ENCODE measurements around the gene RHEBL1.

Gene RHEBL1

GRCh38 chr12:49069507-49070346 lies at the start of gene RHEBL1:
RHEBL1 (minus strand) TSS chr12:49069979; CDS start chr12:49069785, 194 bp downstream.
- peak; percentile 74 for DNase-seq

- no peak for DNase-seq
These were observed 41.4 kb upstream of the RHEBL1 start for GRCh38 chr12:49111206-49111605.

GRCh38 chr12:49110464-49111155 lies 40.8 kb upstream of the RHEBL1 start, which contains the start of gene LMBR1L:
LMBR1L (minus strand) TSS chr12:49110847; CDS start chr12:49110555, 292 bp downstream.
- DNase-seq = peak; percentile 94

GRCh38 chr12:49109641-49110463 lies 40.1 kb upstream of the RHEBL1 start:
- no peak for DNase-seq

GRCh38 chr12:49108958-49109404 lies 39.2 kb upstream of the RHEBL1 start:
- DNase-seq = no peak

- no peak for DNase-seq
These were observed 35.8 kb upstream of the RHEBL1 start for GRCh38 chr12:49105504-49106084.

GRCh38 chr12:49104822-49105221 lies 35.0 kb upstream of the RHEBL1 start:
- no peak for DNase-seq

- DNase-seq = no peak
These were observed 30.6 kb upstream of the RHEBL1 start for GRCh38 chr12:49100380-49100779.

- no peak for DNase-seq
These were observed 28.9 kb upstream of the RHEBL1 start for GRCh38 chr12:49098703-49099102.

GRCh38 chr12:49098035-49098451 lies 28.3 kb upstream of the RHEBL1 start:
- DNase-seq = no peak

- DNase-seq = no peak
These were observed 27.6 kb upstream of the RHEBL1 start for GRCh38 chr12:49097381-49097780.

- no peak for DNase-seq
These were observed 25.2 kb upstream of the RHEBL1 start for GRCh38 chr12:49094975-49095365.

GRCh38 chr12:49094160-49094974 lies 24.6 kb upstream of the RHEBL1 start, which contains the start of gene DHH:
DHH (minus strand) TSS chr12:49094801; CDS start chr12:49094512, 289 bp downstream.
- no peak for DNase-seq

GRCh38 chr12:49093792-49094159 lies 24.0 kb upstream of the RHEBL1 start:
- no peak for DNase-seq

- no peak for DNase-seq
These were observed 23.1 kb upstream of the RHEBL1 start for GRCh38 chr12:49092816-49093406.

- DNase-seq = no peak
These were observed 22.5 kb upstream of the RHEBL1 start for GRCh38 chr12:49092086-49092815.

- no peak for DNase-seq
These were observed 22.0 kb upstream of the RHEBL1 start for GRCh38 chr12:49091836-49092085.

- DNase-seq = no peak
These were observed 21.5 kb upstream of the RHEBL1 start for GRCh38 chr12:49091056-49091835.

- DNase-seq = no peak
These were observed 20.3 kb upstream of the RHEBL1 start for GRCh38 chr12:49089821-49090773.

Data from NCI-H1436 treated with DMSO at 0.1 percent for 48 hours (cell line).